ENCODE data around the gene FASTK. TPM values are rescaled to one million over a fixed set of nuclear protein-coding genes. Genes with fewer than 3 reads are reported as not detected.

Gene FASTK
- total and polyA plus RNA-seq, 2 donors (not counting 3 experiments of a cell fraction or from before 2014, with no cell fraction given), result 73.3 to 113 TPM

- H3K4me2 ChIP-seq (ENCODE audit: insufficient read depth, low read length), result no peak overlapping the region
- CTCF ChIA-PET, result interaction anchor here (0.6 kb wide), 1 partner anchor 885 kb away, joined by 3 read pairs; no protein-coding TSS in a partner anchor
- H3K4me3 ChIP-seq (replicated peaks in 1 of 3; ENCODE audit: insufficient read depth in 1 of 3, low read depth in 1 of 3, low read length in 3 of 3), result no peak overlapping the region
These were observed 45.4 kb upstream of the FASTK start for GRCh38 chr7:151125846-151126481.

More at GRCh38 chr7:151125846-151126481, 45.4 kb upstream of the FASTK start:
- DNase-seq (ENCODE audit: low read depth, low spot score) (no peak), FAIRE-seq (no peak)
- Histone ChIP-seq H3K9ac (replicated peaks; ENCODE audit: extremely low read depth, insufficient read depth, low read length) (no peak overlapping the region), H3K4me1 (ENCODE audit: control insufficient read depth, extremely low read depth, insufficient read depth, low read length) (peaks cover 5% of the 10 kb centered on the region), H3K27ac (ENCODE audit: insufficient read depth, low read depth, low read length) (no peak overlapping the region), H2AFZ (ENCODE audit: low read depth, low read length) (no peak overlapping the region), H3K9me3 (replicated peaks; ENCODE audit: control insufficient read depth, insufficient read depth, low read length) (no peaks in the 10 kb centered on the region), H3K36me3 (ENCODE audit: control insufficient read depth in 2 of 2, extremely low read depth in 1 of 2, insufficient read depth in 2 of 2, low read length in 2 of 2) (peaks cover 4 to 52% of the 10 kb centered on the region in 2 experiments), H3K79me2 (ENCODE audit: control insufficient read depth, insufficient read depth, low read length) (no peaks in the 10 kb centered on the region), H3K9me1 (replicated peaks; ENCODE audit: control insufficient read depth, extremely low read depth, insufficient read depth, low read length) (no peaks in the 10 kb centered on the region), H4K20me1 (replicated peaks; ENCODE audit: control insufficient read depth, extremely low read depth, insufficient read depth, low read length) (peaks cover 2% of the 10 kb centered on the region), H3K27me3 (ENCODE audit: control insufficient read depth in 2 of 2, insufficient read depth in 2 of 2, low read length in 2 of 2) (no peaks in the 10 kb centered on the region)
- TF ChIP-seq JUN (IDR thresholded peaks at IDR 0.05; ENCODE audit: borderline replicate concordance, insufficient read depth, insufficient read length, low read depth) (no peak), CTCF (IDR thresholded peaks at IDR 0.05; ENCODE audit: extremely low read depth in 1 of 2, insufficient read depth in 1 of 2, low read depth in 1 of 2, low read length in 2 of 2) (no peak), FOS (IDR thresholded peaks at IDR 0.05; ENCODE audit: borderline replicate concordance, insufficient read depth, low read length) (no peak), MYC (IDR thresholded peaks at IDR 0.05; ENCODE audit: low read depth, low read length) (no peak), POLR2A (IDR thresholded peaks at IDR 0.05; ENCODE audit: low read depth, low read length) (no peak), GATA2 (IDR thresholded peaks at IDR 0.05; ENCODE audit: insufficient read depth, insufficient read length, low read depth, low read length) (no peak), MAX (IDR thresholded peaks at IDR 0.05; ENCODE audit: insufficient read depth, insufficient read length) (no peak), EZH2 (IDR thresholded peaks at IDR 0.05; ENCODE audit: borderline replicate concordance, low read depth, low read length, severe bottlenecking) (no peak), POLR2AphosphoS5 (IDR thresholded peaks at IDR 0.05; ENCODE audit: insufficient read depth, low read depth, low read length) (no peak)
- BruUV-seq (replicated peaks), result no TSS peak
- intact Hi-C loops (cut with micrococcal nuclease) (no loop called here), dilution Hi-C loops (cut with MboI; ENCODE audit: extremely low pct_ligation_motif_present, low sequenced_read_pairs) (no loop called here)
- POLR2A ChIA-PET, result interaction anchor here (0.6 kb wide), 1 partner anchor 34 kb away, joined by 3 read pairs; no protein-coding TSS in a partner anchor
